Lung (tissue), 12 donors: ENCODE measurements around the gene CLCN2. TPM values are rescaled to one million over a fixed set of nuclear protein-coding genes. Genes with fewer than 3 reads are reported as not detected.

Experiments used
- ATAC-seq: fragments of 200-7000 bp; cut with Tn5 transposase; one replicate; pipeline ENCODE4 v1.9.1; 2020; ENCODE audit warnings: moderate number of reproducible peaks; ENCODE audit not compliant: insufficient read depth, low FRiP score
- DNase-seq, 3 donors: peaks; one replicate each; pipeline ENCODE4 v3.0.0-alpha.2; 2013 to 2017
- H3K27ac ChIP-seq, 2 donors: one replicate each; pipeline ENCODE4 v1.5.1; 2013; ENCODE audit warnings: mild to moderate bottlenecking in 2 of 2, moderate library complexity in 2 of 2, control low read depth in 1 of 2, inconsistent platforms in 1 of 2, low read depth in 1 of 2, low read length in 1 of 2
- H3K27me3 ChIP-seq, 3 donors: one replicate each; pipeline ENCODE4 v1.5.1; 2013; ENCODE audit warnings: low read length in 2 of 3; ENCODE audit not compliant: control insufficient read depth in 3 of 3, insufficient read depth in 3 of 3
- H3K36me3 ChIP-seq, 4 donors: one replicate each; pipeline ENCODE4 v1.5.1; 2013; ENCODE audit warnings: low read length in 4 of 4, mild to moderate bottlenecking in 1 of 4, moderate library complexity in 1 of 4; ENCODE audit not compliant: control insufficient read depth in 4 of 4, insufficient read depth in 4 of 4
- H3K4me1 ChIP-seq, 5 donors: one replicate each; pipeline ENCODE4 v1.5.1; 2013; ENCODE audit warnings: low read length in 5 of 5, mild to moderate bottlenecking in 2 of 5, moderate library complexity in 1 of 5; ENCODE audit not compliant: control insufficient read depth in 5 of 5, insufficient read depth in 5 of 5
- H3K4me3 ChIP-seq: one replicate; pipeline ENCODE4 v1.5.1; 2013; ENCODE audit warnings: mild to moderate bottlenecking, control low read depth, moderate library complexity
- H3K9ac ChIP-seq, 2 donors: one replicate each; pipeline ENCODE4 v1.5.1; 2013; ENCODE audit warnings: low read length in 2 of 2, control low read depth in 1 of 2; ENCODE audit not compliant: insufficient read depth in 1 of 2
- H3K9me3 ChIP-seq, 4 donors: one replicate each; pipeline ENCODE4 v1.5.1; 2013; ENCODE audit warnings: low read length in 3 of 4, mild to moderate bottlenecking in 1 of 4, moderate library complexity in 1 of 4; ENCODE audit not compliant: control insufficient read depth in 4 of 4, insufficient read depth in 3 of 4
- CTCF ChIP-seq: IDR thresholded peaks from 2 replicates; pipeline ENCODE4 v1.5.1; 2012; ENCODE audit warnings: mild to moderate bottlenecking; ENCODE audit errors: control extremely low read depth, extremely low read depth
- WGBS, 2 donors: extraction: QIAGEN DNeasy Blood & Tissue Kit; methylation state at CpG; one replicate each; pipeline ENCODE4 v1.1.7; 2013; 5-methylcytosine and 5-hydroxymethylcytosine counted together
- polyA plus RNA-seq, 2 donors: library from polyadenylated mRNA; stranded (reverse); fragments of 200-250 nt; gene quantifications; one replicate each; pipeline ENCODE4 v1.2.1, GENCODE V29; 2013
- total RNA-seq, 2 donors: library from RNA; depleted of rRNA in 1 of 2; stranded (reverse); fragments of >200 nt in 1 of 2; gene quantifications; one replicate each; pipeline ENCODE4 v1.2.1, GENCODE V29; 2014 to 2021
- donor health status: control.
- donor health status: control.
- donor health status: Bipolar disorder and iron deficiency.
- donor health status: healthy.
- donor health status: DM: yes; HTN: yes; CAD: no.

CLCN2 gene
- total and polyA plus RNA-seq, 4 donors = 2.7 to 8.7 (median 5.4) TPM

GRCh38 chr3:184332370-184333090 lies 28.9 kb downstream of the CLCN2 start:
- H3K4me1 ChIP-seq = peaks cover 0 to 15% (median 14%) of the 10 kb centered on the region in 5 donors

GRCh38 chr3:184328516-184328915 lies 32.9 kb downstream of the CLCN2 start:
- TF ChIP-seq CTCF = no peak
- no peaks in the 10 kb centered on the region for H3K27me3 ChIP-seq
- no peak overlapping the region for H3K27ac ChIP-seq
- 46 to 75% methylated on average over 3 of the region's 3 CpGs for WGBS, 2 donors
- no peak overlapping the region for H3K4me3 ChIP-seq
- H3K36me3 ChIP-seq = peaks cover 63 to 82% (median 74%) of the 10 kb centered on the region in 4 donors
- peaks cover 0 to 3% (median 0%) of the 10 kb centered on the region in 5 donors for H3K4me1 ChIP-seq
- no peak overlapping the region for H3K9ac ChIP-seq
- DNase-seq (no peak), ATAC-seq (no peak)
- no peaks in the 10 kb centered on the region for H3K9me3 ChIP-seq

More at GRCh38 chr3:184332370-184333090, 28.9 kb downstream of the CLCN2 start:
- TF ChIP-seq CTCF = no peak
- Histone ChIP-seq H3K4me3 (no peak overlapping the region), H3K9me3 (no peaks in the 10 kb centered on the region), H3K27me3 (no peaks in the 10 kb centered on the region), H3K27ac (peak overlapping the region; percentile 65 to 67), H3K36me3 (peaks cover 30 to 56% (median 46%) of the 10 kb centered on the region in 4 donors), H3K9ac (no peak overlapping the region)
- ATAC-seq = no peak
- WGBS, 2 donors = 64 to 66% methylated on average over 10 of the region's 10 CpGs
- DNase-seq = no peak

GRCh38 chr3:184327171-184327570 lies 34.2 kb downstream of the CLCN2 start:
- DNase-seq (no peak), ATAC-seq (no peak)
- Histone ChIP-seq H3K9me3 (no peaks in the 10 kb centered on the region), H3K9ac (no peak overlapping the region), H3K36me3 (peaks cover 71 to 85% (median 78%) of the 10 kb centered on the region in 4 donors), H3K27me3 (no peaks in the 10 kb centered on the region), H3K27ac (no peak overlapping the region), H3K4me3 (no peak overlapping the region), H3K4me1 (peaks cover 0 to 3% (median 0%) of the 10 kb centered on the region in 5 donors)
- no peak for TF ChIP-seq CTCF
- WGBS, 2 donors = 95 to 97% methylated on average over 21 of the region's 21 CpGs
